ENCODE data around the gene ZFR.

Gene ZFR

GRCh38 chr5:32339198-32339597, 105.3 kb downstream of the ZFR start:
- H3K4me3 ChIP-seq (ENCODE audit: low read depth, low read length), result no peak overlapping the region
- peak; percentile 55 for DNase-seq (ENCODE audit: low read depth)
- no peak for TF ChIP-seq POLR2A (IDR thresholded peaks at IDR 0.05; ENCODE audit: extremely low read depth, insufficient read length)

- TF ChIP-seq MAX (IDR thresholded peaks at IDR 0.05; ENCODE audit: low read depth, low read length) (no peak), CTCF (IDR thresholded peaks at IDR 0.05; ENCODE audit: low read depth, low read length) (no peak), POLR2A (IDR thresholded peaks at IDR 0.05; ENCODE audit: extremely low read depth, insufficient read length) (no peak)
- H3K4me3 ChIP-seq (ENCODE audit: low read depth, low read length), result no peak overlapping the region
- DNase-seq (ENCODE audit: low read depth), result no peak
Measured at GRCh38 chr5:32332966-32333365, 111.6 kb downstream of the ZFR start.

GRCh38 chr5:32332361-32332760, 112.2 kb downstream of the ZFR start:
- TF ChIP-seq POLR2A (IDR thresholded peaks at IDR 0.05; ENCODE audit: extremely low read depth, insufficient read length), result no peak
- no peak for TF ChIP-seq MAX (IDR thresholded peaks at IDR 0.05; ENCODE audit: low read depth, low read length)
- no peak for TF ChIP-seq MYC (IDR thresholded peaks at IDR 0.05; ENCODE audit: low read depth, low read length)
- TF ChIP-seq CTCF (IDR thresholded peaks at IDR 0.05; ENCODE audit: low read depth, low read length), result no peak
- no peak for DNase-seq (ENCODE audit: low read depth)
- no peak overlapping the region for H3K4me3 ChIP-seq (ENCODE audit: low read depth, low read length)

GRCh38 chr5:32331935-32332274, 112.6 kb downstream of the ZFR start:
- DNase-seq (ENCODE audit: low read depth), result no peak
- TF ChIP-seq CTCF (IDR thresholded peaks at IDR 0.05; ENCODE audit: low read depth, low read length) (no peak), POLR2A (IDR thresholded peaks at IDR 0.05; ENCODE audit: extremely low read depth, insufficient read length) (no peak), MYC (IDR thresholded peaks at IDR 0.05; ENCODE audit: low read depth, low read length) (no peak), MAX (IDR thresholded peaks at IDR 0.05; ENCODE audit: low read depth, low read length) (no peak)
- H3K4me3 ChIP-seq (ENCODE audit: low read depth, low read length), result no peak overlapping the region

- no peak for TF ChIP-seq MYC (IDR thresholded peaks at IDR 0.05; ENCODE audit: low read depth, low read length)
- TF ChIP-seq CTCF (IDR thresholded peaks at IDR 0.05; ENCODE audit: low read depth, low read length), result no peak
- no peak for TF ChIP-seq MAX (IDR thresholded peaks at IDR 0.05; ENCODE audit: low read depth, low read length)
- no peak for TF ChIP-seq POLR2A (IDR thresholded peaks at IDR 0.05; ENCODE audit: extremely low read depth, insufficient read length)
- H3K4me3 ChIP-seq (ENCODE audit: low read depth, low read length), result no peak overlapping the region
- DNase-seq (ENCODE audit: low read depth), result no peak
Measured at GRCh38 chr5:32331217-32331934, 113.2 kb downstream of the ZFR start.

- TF ChIP-seq MAX (IDR thresholded peaks at IDR 0.05; ENCODE audit: low read depth, low read length) (no peak), CTCF (IDR thresholded peaks at IDR 0.05; ENCODE audit: low read depth, low read length) (no peak), POLR2A (IDR thresholded peaks at IDR 0.05; ENCODE audit: extremely low read depth, insufficient read length) (no peak), MYC (IDR thresholded peaks at IDR 0.05; ENCODE audit: low read depth, low read length) (no peak)
- no peak for DNase-seq (ENCODE audit: low read depth)
- no peak overlapping the region for H3K4me3 ChIP-seq (ENCODE audit: low read depth, low read length)
Measured at GRCh38 chr5:32330126-32330971, 114.2 kb downstream of the ZFR start.

Data from NB4 (cell line).